Suprapubic skin (tissue), 4 donors: ENCODE measurements around the gene ADISSP. TPM values are rescaled to one million over a fixed set of nuclear protein-coding genes. Genes with fewer than 3 reads are reported as not detected.

Experiments used
- DNase-seq, 2 donors: peaks; one replicate each; pipeline ENCODE4 v3.0.0-alpha.2; 2019; ENCODE audit warnings: low spot score in 2 of 2
- H3K27ac ChIP-seq: fragments of 200-600 bp; sonication (generic); one replicate; pipeline ENCODE4 v1.5.1; 2019
- H3K27me3 ChIP-seq: fragments of 200-600 bp; sonication (generic); one replicate; pipeline ENCODE4 v1.5.1; 2019
- H3K36me3 ChIP-seq: fragments of 200-600 bp; sonication (generic); one replicate; pipeline ENCODE4 v1.5.1; 2019
- H3K4me1 ChIP-seq: fragments of 200-600 bp; sonication (generic); one replicate; pipeline ENCODE4 v1.5.1; 2019
- H3K4me3 ChIP-seq: fragments of 200-600 bp; sonication (generic); one replicate; pipeline ENCODE4 v1.5.1; 2019; ENCODE audit warnings: mild to moderate bottlenecking
- H3K9me3 ChIP-seq: fragments of 200-600 bp; sonication (generic); one replicate; pipeline ENCODE4 v1.5.1; 2019
- EP300 ChIP-seq: sonication (generic); formaldehyde crosslinking; IDR thresholded peaks from one replicate; pipeline ENCODE4 v1.6.1; 2017; ENCODE audit warnings: antibody characterized with exemption
- POLR2A ChIP-seq, 2 donors: fragments of 450-650 bp; IDR thresholded peaks; one replicate each; pipeline ENCODE4 v1.6.1; 2017; ENCODE audit warnings: antibody characterized with exemption in 2 of 2, mild to moderate bottlenecking in 2 of 2, moderate library complexity in 2 of 2
- POLR2AphosphoS5 ChIP-seq, 3 donors: sonication (generic); formaldehyde crosslinking; IDR thresholded peaks; one replicate each; pipeline ENCODE4 v1.6.1; 2017; ENCODE audit warnings: antibody characterized with exemption in 3 of 3
- WGBS: methylation state at CpG from one replicate; pipeline ENCODE4 v1.1.5; 2018; 5-methylcytosine and 5-hydroxymethylcytosine counted together
- total RNA-seq, 4 donors: library from RNA; depleted of rRNA; stranded (reverse); fragments of >200 nt; gene quantifications; one replicate each; pipeline ENCODE4 v1.1.0, GENCODE V29; 2016
- TF ChIP-seq, protein P1 (sequence below), 2 donors: fragments of 200-600 bp in 1 of 2; fragments of 450-650 bp in 1 of 2; sonication (generic) in 1 of 2; IDR thresholded peaks; one replicate each; pipeline ENCODE4 v1.5.1; 2016 to 2019; ENCODE audit warnings: antibody characterized with exemption in 2 of 2, mild to moderate bottlenecking in 1 of 2, moderate library complexity in 1 of 2

The ADISSP gene
- total RNA-seq, 4 donors from 2014 or later: 8.4 to 20.3 (median 18.9) TPM

DNA sequence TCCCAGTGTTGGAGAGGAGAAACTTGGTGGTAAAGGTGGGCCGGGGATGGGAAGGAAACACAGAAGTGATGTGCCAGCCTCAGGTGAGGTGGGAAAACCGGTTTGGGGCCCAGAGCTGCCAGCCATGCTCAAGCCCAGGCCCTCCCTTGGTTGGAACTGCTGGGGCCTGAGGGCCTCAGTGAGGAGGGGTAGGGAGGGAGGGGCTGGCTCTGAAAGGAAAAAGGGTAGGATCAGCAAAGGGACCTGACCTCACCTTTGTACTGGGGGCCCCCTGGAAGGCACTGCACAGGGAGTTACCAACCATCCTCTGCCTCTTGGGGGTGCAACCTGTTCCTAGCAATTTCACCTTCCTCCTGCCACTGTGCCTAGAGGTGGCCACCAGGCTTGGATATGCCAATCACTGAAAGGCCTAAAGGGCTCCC, 15.5 kb upstream of the ADISSP start:
- DNase-seq: no peak
- Histone ChIP-seq H3K4me3 (no peak overlapping the region), H3K27me3 (no peaks in the 10 kb centered on the region), H3K9me3 (no peaks in the 10 kb centered on the region), H3K27ac (peak overlapping the region; percentile 62), H3K36me3 (peaks cover 3% of the 10 kb centered on the region), H3K4me1 (peaks cover 74% of the 10 kb centered on the region)
- TF ChIP-seq POLR2A (IDR thresholded peaks at IDR 0.05): no peak
- TF ChIP-seq, protein P1, sequence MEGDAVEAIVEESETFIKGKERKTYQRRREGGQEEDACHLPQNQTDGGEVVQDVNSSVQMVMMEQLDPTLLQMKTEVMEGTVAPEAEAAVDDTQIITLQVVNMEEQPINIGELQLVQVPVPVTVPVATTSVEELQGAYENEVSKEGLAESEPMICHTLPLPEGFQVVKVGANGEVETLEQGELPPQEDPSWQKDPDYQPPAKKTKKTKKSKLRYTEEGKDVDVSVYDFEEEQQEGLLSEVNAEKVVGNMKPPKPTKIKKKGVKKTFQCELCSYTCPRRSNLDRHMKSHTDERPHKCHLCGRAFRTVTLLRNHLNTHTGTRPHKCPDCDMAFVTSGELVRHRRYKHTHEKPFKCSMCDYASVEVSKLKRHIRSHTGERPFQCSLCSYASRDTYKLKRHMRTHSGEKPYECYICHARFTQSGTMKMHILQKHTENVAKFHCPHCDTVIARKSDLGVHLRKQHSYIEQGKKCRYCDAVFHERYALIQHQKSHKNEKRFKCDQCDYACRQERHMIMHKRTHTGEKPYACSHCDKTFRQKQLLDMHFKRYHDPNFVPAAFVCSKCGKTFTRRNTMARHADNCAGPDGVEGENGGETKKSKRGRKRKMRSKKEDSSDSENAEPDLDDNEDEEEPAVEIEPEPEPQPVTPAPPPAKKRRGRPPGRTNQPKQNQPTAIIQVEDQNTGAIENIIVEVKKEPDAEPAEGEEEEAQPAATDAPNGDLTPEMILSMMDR (IDR thresholded peaks at IDR 0.05): no peak
- TF ChIP-seq EP300: no peak
- no peak for TF ChIP-seq POLR2AphosphoS5 (IDR thresholded peaks at IDR 0.05)
- 36% methylated on average over 2 of the region's 2 CpGs for WGBS

DNA sequence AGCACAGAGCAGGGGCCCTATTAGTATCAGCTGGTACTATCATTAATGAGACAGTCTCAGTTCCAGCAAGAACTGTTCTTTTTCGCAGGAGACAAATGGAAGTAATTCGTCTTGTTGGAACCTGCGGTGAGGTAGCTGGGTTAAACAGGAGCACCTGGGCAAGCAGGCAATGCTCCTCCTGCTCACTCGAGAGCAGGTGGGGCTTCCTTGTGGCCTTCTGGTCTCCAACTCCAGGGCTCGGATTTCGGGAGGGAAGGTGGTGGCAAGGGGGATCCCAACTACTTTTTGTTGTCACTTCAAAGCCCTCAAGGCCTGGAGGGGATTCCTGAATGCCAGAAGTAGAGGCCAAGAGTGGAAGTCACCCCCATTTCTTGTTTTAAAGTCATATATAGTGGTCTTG, 15.0 kb upstream of the ADISSP start:
- no peak for DNase-seq
- H3K27ac ChIP-seq: peak overlapping the region; percentile 62
- H3K27me3 ChIP-seq: no peaks in the 10 kb centered on the region
- TF ChIP-seq EP300: no peak
- TF ChIP-seq, protein P1 (IDR thresholded peaks at IDR 0.05): no peak
- TF ChIP-seq POLR2AphosphoS5 (IDR thresholded peaks at IDR 0.05): no peak
- TF ChIP-seq POLR2A (IDR thresholded peaks at IDR 0.05): no peak
- WGBS: 45% methylated on average over 6 of the region's 6 CpGs
- no peak overlapping the region for H3K4me3 ChIP-seq
- H3K4me1 ChIP-seq: peaks cover 77% of the 10 kb centered on the region
- H3K36me3 ChIP-seq: peaks cover 3% of the 10 kb centered on the region
- no peaks in the 10 kb centered on the region for H3K9me3 ChIP-seq

DNA sequence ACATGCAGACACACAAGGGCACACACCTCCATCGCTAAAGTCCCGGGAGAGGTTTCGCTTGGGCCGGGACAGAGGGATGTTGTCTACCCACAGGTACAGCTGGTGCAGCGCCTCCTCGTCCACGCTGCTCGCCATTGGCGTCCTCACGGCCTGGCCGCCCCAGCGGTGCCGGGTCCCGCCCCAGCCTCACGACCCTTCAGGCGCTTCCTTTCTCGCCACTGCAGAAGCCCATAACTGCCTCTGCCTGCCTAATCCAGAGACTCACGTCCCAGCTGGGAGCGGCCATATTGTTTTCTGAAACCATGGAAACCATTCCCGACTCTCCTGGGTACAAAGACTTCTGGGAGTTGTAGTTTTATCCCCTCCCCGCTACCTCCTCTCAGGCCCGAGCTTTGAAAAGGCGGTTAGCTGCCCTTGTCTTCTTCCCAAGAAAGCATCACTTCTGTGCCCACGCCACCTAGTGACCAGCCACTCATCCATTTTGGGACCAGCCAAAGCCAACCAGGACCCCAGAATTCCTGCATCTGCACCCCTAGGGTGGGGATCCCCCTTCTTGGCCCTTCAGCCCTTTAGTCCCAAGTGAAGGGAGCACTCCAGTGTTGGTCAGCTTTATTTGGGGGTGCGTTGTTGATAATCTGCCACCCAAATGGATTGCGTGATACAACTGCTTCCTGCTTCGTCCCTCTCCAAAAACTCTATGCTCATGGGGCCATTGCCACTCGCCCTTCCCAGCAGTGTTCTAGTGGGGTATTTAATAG, 13.8 kb upstream of the ADISSP start, which contains the start of gene SPEF1:
TSS of gene SPEF1 (minus strand) at position 296 of the 758 bp plus-strand sequence. CDS start at position 135, 161 bp downstream.
- Histone ChIP-seq H3K4me3 (peak within 1 kb of the TSS; percentile 49), H3K27me3 (no peaks in the 10 kb centered on the region), H3K27ac (peak within 1 kb of the TSS; percentile 62), H3K4me1 (peaks cover 74% of the 10 kb centered on the region), H3K36me3 (peaks cover 3% of the 10 kb centered on the region), H3K9me3 (no peaks in the 10 kb centered on the region)
- 17% methylated on average over 27 of the region's 28 CpGs for WGBS
- DNase-seq: peak in 1 of 2 donors; percentile 89
- TF ChIP-seq POLR2AphosphoS5 (IDR thresholded peaks at IDR 0.05): no peak
- TF ChIP-seq, protein P1 (IDR thresholded peaks at IDR 0.05): peak in 1 of 2 donors; percentile 21

DNA sequence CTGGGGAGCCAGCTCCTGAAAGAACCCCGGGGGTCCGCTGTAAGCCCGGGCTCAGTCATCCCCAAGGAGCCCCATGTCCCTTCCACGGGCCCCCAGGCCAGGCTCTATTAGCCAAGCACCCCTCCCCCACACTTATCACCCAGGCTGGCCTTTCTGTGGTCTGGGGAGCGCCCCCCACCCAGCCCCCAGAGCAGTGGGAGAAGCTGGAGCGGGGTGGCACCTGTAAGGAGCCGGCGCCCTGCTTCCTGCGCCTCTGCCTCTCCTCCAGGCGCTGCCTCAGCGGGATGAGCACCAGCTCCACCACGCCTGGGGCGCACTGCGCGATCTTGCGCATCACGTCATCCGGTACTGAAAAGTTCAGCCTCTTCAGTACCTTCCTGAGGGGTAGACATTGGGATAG, 11.4 kb upstream of the ADISSP start:
- H3K9me3 ChIP-seq: no peaks in the 10 kb centered on the region
- H3K27ac ChIP-seq: no peak overlapping the region
- peaks cover 2% of the 10 kb centered on the region for H3K36me3 ChIP-seq
- H3K27me3 ChIP-seq: no peaks in the 10 kb centered on the region
- TF ChIP-seq, protein P1 (IDR thresholded peaks at IDR 0.05): no peak
- TF ChIP-seq POLR2A (IDR thresholded peaks at IDR 0.05): no peak
- TF ChIP-seq POLR2AphosphoS5 (IDR thresholded peaks at IDR 0.05): no peak
- TF ChIP-seq EP300: no peak
- no peak overlapping the region for H3K4me3 ChIP-seq
- DNase-seq: no peak
- 51% methylated on average over 15 of the region's 18 CpGs for WGBS
- peaks cover 52% of the 10 kb centered on the region for H3K4me1 ChIP-seq

DNA sequence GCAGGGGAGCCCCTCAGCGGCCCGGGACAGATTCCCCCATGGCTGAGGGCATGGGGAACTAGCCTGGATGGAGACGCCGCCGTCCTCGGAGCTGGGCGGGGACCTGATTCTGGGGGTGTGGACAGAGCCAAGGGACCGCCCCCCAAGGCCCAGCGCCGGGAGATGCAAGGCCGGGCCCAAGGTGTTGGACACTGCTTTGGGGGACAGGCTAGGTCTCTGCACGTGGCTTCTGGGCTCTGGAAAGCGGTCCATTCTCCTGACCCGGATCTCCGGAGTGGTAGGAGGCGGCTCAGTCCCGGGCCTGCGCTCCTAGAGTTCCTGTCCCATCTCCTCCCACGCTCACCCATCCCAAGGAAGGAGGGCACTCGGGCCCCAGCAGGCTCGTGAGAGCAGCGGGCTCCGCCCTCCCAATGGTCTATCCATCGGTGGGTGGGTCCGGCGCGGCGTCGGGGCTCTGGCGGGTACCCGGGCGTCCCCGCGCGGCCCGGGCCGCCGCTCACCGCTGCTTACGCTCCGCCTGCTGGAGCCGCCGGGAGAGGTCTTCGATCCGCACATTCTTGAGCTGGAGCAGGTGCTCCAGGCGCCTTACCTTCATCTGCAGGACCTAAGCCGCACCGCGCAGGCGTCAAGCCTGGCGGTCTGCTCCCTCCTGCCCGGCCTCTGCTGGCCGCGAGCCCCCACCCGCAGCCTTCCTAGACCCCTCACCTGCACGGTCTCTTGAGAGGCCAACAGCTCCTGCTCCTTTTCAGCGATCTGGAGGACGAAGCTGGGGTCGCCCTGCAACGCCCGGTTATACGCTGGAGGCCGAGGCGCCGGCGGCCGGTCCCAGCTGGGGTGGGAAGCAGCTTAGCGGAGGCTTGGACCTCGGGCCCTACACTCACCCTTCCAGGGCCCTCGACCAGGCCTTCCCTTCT, 10.4 kb upstream of the ADISSP start:
- Histone ChIP-seq H3K9me3 (no peaks in the 10 kb centered on the region), H3K4me1 (peaks cover 42% of the 10 kb centered on the region), H3K27ac (no peak overlapping the region), H3K36me3 (no peaks in the 10 kb centered on the region), H3K27me3 (no peaks in the 10 kb centered on the region), H3K4me3 (peak overlapping the region; percentile 51)
- peak in 1 of 2 donors; percentile 92 for DNase-seq
- TF ChIP-seq POLR2A (IDR thresholded peaks at IDR 0.05) (no peak), EP300 (no peak), POLR2AphosphoS5 (IDR thresholded peaks at IDR 0.05) (no peak)
- TF ChIP-seq, protein P1 (IDR thresholded peaks at IDR 0.05): no peak
- WGBS: 16% methylated on average over 15 of the region's 70 CpGs
